Measurements from ENCODE around the gene HDDC2.

Gene HDDC2

GRCh38 chr6:125315548-125315947 lies 13.8 kb upstream of the HDDC2 start:
- no peak for TF ChIP-seq CTCF (IDR thresholded peaks at IDR 0.05; ENCODE audit: control insufficient read depth, extremely low read depth, insufficient read depth)
- no peak overlapping the region for H3K4me3 ChIP-seq (ENCODE audit: low read depth, low read length)
- DNase-seq (ENCODE audit: low read depth) = no peak

GRCh38 chr6:125314009-125314581 lies 12.3 kb upstream of the HDDC2 start:
- peak; percentile 48 for DNase-seq (ENCODE audit: low read depth)
- no peak overlapping the region for H3K4me3 ChIP-seq (ENCODE audit: low read depth, low read length)
- peak; percentile 83 for TF ChIP-seq CTCF (IDR thresholded peaks at IDR 0.05; ENCODE audit: control insufficient read depth, extremely low read depth, insufficient read depth)

GRCh38 chr6:125312950-125313349 lies 11.2 kb upstream of the HDDC2 start:
- no peak for TF ChIP-seq CTCF (IDR thresholded peaks at IDR 0.05; ENCODE audit: control insufficient read depth, extremely low read depth, insufficient read depth)
- H3K4me3 ChIP-seq (ENCODE audit: low read depth, low read length) = no peak overlapping the region
- no peak for DNase-seq (ENCODE audit: low read depth)

GRCh38 chr6:125312478-125312877 lies 10.7 kb upstream of the HDDC2 start:
- peak; percentile 32 for DNase-seq (ENCODE audit: low read depth)
- TF ChIP-seq CTCF (IDR thresholded peaks at IDR 0.05; ENCODE audit: control insufficient read depth, extremely low read depth, insufficient read depth) = no peak
- no peak overlapping the region for H3K4me3 ChIP-seq (ENCODE audit: low read depth, low read length)

GRCh38 chr6:125310994-125311649 lies 9.4 kb upstream of the HDDC2 start:
- peak; percentile 74 for TF ChIP-seq CTCF (IDR thresholded peaks at IDR 0.05; ENCODE audit: control insufficient read depth, extremely low read depth, insufficient read depth)
- H3K4me3 ChIP-seq (ENCODE audit: low read depth, low read length) = no peak overlapping the region
- DNase-seq (ENCODE audit: low read depth) = peak; percentile 59

GRCh38 chr6:125307964-125308615 lies 6.3 kb upstream of the HDDC2 start:
- DNase-seq (ENCODE audit: low read depth) = peak; percentile 79
- H3K4me3 ChIP-seq (ENCODE audit: low read depth, low read length) = no peak overlapping the region
- no peak for TF ChIP-seq CTCF (IDR thresholded peaks at IDR 0.05; ENCODE audit: control insufficient read depth, extremely low read depth, insufficient read depth)

All from LNCaP clone FGC (cell line).